K562 (cell line): ENCODE measurements around the gene PDZD2. TPM values are rescaled to one million over a fixed set of nuclear protein-coding genes. Genes with fewer than 3 reads are reported as not detected.

Source experiments
- ATAC-seq: fragments of 200-7000 bp; cut with Tn5 transposase; 3 replicates; pipeline ENCODE4 v1.9.1; 2020; ENCODE audit warnings: moderate library complexity
- BruUV-seq: library from RNA; stranded (reverse); fragments of 400-500 nt; replicated peaks from 2 replicates; lab custom pipeline; 2021; lab: Mats Ljungman, UMichigan
- CTCF ChIA-PET: fragments of 300-600 bp; formaldehyde crosslinking; extraction: SDS; loops from one replicate; lab custom pipeline; 2021; ENCODE audit warnings: low intra/inter-chr PET ratio; lab: Yijun Ruan, JAX
- POLR2A ChIA-PET: fragments of 300-600, 350-650 bp; sonication (Branson Sonifier 250); formaldehyde crosslinking; extraction: SDS; loops from one replicate; lab custom pipeline; 2021; ENCODE audit warnings: antibody characterized with exemption, inconsistent platforms; lab: Yijun Ruan, JAX
- DNase-seq, 4 experiments: peaks; one replicate each; pipeline versions ENCODE4 v3.0.0 to v3.0.0-alpha.2; 2011 to 2018; ENCODE audit warnings: low spot score in 3 of 4, mixed read lengths in 3 of 4; ENCODE audit errors: extremely low read depth in 1 of 4
- FAIRE-seq: peaks from 2 replicates; lab custom pipeline; 2011; peaks lifted over from hg19 to GRCh38; lab: Jason Lieb, UNC
- H2AFZ ChIP-seq: 2 replicates; pipeline ENCODE4 v1.6.0; 2011; ENCODE audit warnings: low read depth, low read length, control low read depth, inconsistent platforms
- H3K27ac ChIP-seq: fragments of 200-600 bp; 3 replicates; pipeline ENCODE4 v1.8.0; 2011; ENCODE audit warnings: low read depth, mild to moderate bottlenecking, control low read depth, inconsistent platforms, low read length, moderate library complexity, mixed read lengths; ENCODE audit errors: extremely low read depth
- H3K27me3 ChIP-seq, 2 experiments: fragments of 300-600 bp in 1 of 2; 2 replicates in 1 of 2; 3 replicates in 1 of 2; pipeline versions ENCODE4 v1.6.0 to v1.8.0; 2011; ENCODE audit warnings: inconsistent platforms in 2 of 2, low read length in 2 of 2, mild to moderate bottlenecking in 1 of 2, mixed read lengths in 1 of 2, moderate library complexity in 1 of 2; ENCODE audit not compliant: control insufficient read depth in 2 of 2, insufficient read depth in 2 of 2
- H3K36me3 ChIP-seq: fragments of 300-600 bp; 3 replicates; pipeline ENCODE4 v1.8.0; 2011; ENCODE audit warnings: mild to moderate bottlenecking, low read length, inconsistent platforms; ENCODE audit not compliant: control insufficient read depth, insufficient read depth
- H3K4me1 ChIP-seq, 2 experiments: fragments of 200-600 bp in 1 of 2; replicated peaks in 1 of 2; 2 replicates in 1 of 2; 3 replicates in 1 of 2; pipeline versions ENCODE4 v1.5.1 to v1.8.0; 2011; ENCODE audit warnings: inconsistent platforms in 2 of 2, low read length in 2 of 2, mild to moderate bottlenecking in 1 of 2, mixed read lengths in 1 of 2, moderate library complexity in 1 of 2; ENCODE audit not compliant: control insufficient read depth in 2 of 2, insufficient read depth in 2 of 2
- H3K4me2 ChIP-seq: 2 replicates; pipeline ENCODE4 v1.6.1; 2011; ENCODE audit warnings: low read length, control low read depth, inconsistent platforms, mixed read lengths; ENCODE audit not compliant: insufficient read depth
- H3K4me3 ChIP-seq: fragments of 200-600 bp; sonication (generic), shearing (Covaris generic); 2 replicates; pipeline ENCODE4 v1.5.1; 2016; ENCODE audit warnings: control low read depth, inconsistent platforms
- H3K79me2 ChIP-seq: fragments of 200-600 bp; 3 replicates; pipeline ENCODE4 v1.8.0; 2011; ENCODE audit warnings: low read length, inconsistent platforms; ENCODE audit not compliant: control insufficient read depth, insufficient read depth
- H3K9ac ChIP-seq, 2 experiments: 2 replicates each; pipeline versions ENCODE4 v1.6.0 to v1.6.1; 2011; ENCODE audit warnings: low read depth in 2 of 2, low read length in 2 of 2, control low read depth in 1 of 2, inconsistent platforms in 1 of 2, mild to moderate bottlenecking in 1 of 2, mixed read lengths in 1 of 2; ENCODE audit not compliant: insufficient read depth in 1 of 2
- H3K9me1 ChIP-seq: one replicate; pipeline ENCODE4 v1.6.0; 2011; ENCODE audit warnings: inconsistent platforms, mild to moderate bottlenecking, low read length, moderate library complexity; ENCODE audit not compliant: control insufficient read depth, insufficient read depth
- H3K9me3 ChIP-seq: replicated peaks from 2 replicates; pipeline ENCODE4 v1.5.1; 2011; ENCODE audit warnings: low read depth, low read length, inconsistent platforms; ENCODE audit not compliant: control insufficient read depth, insufficient read depth
- H4K20me1 ChIP-seq: replicated peaks from 2 replicates; pipeline ENCODE4 v1.6.1; 2011; ENCODE audit warnings: low read length, inconsistent platforms, mixed read lengths; ENCODE audit not compliant: control insufficient read depth, insufficient read depth
- BCOR ChIP-seq: fragments of 450-650 bp; IDR thresholded peaks from 2 replicates; pipeline ENCODE4 v1.6.1; 2016
- CSDE1 ChIP-seq, 2 experiments: fragments of 450-650 bp; IDR thresholded peaks; 2 replicates each; pipeline ENCODE4 v1.6.1; 2016; ENCODE audit warnings: mild to moderate bottlenecking in 1 of 2
- EP400 ChIP-seq: fragments of 450-650 bp; IDR thresholded peaks from 2 replicates; pipeline ENCODE4 v1.6.1; 2017; ENCODE audit warnings: antibody characterized with exemption, mild to moderate bottlenecking, moderate library complexity
- HIVEP1 ChIP-seq: fragments of 250-450 bp; sonication (Bioruptor Pico); IDR thresholded peaks from 2 replicates; pipeline ENCODE4 v1.4.0; 2020; ENCODE audit warnings: mild to moderate bottlenecking
- NONO ChIP-seq, 2 experiments: fragments of 200-400 bp in 1 of 2; fragments of 450-650 bp in 1 of 2; formaldehyde crosslinking in 1 of 2; IDR thresholded peaks; 2 replicates each; pipeline ENCODE4 v1.6.1; 2017; ENCODE audit warnings: low read depth in 2 of 2, mild to moderate bottlenecking in 2 of 2, moderate library complexity in 2 of 2, low read length in 1 of 2
- NR1H2 ChIP-seq: sonication (generic); formaldehyde crosslinking; IDR thresholded peaks from 2 replicates; pipeline ENCODE4 v1.4.0; 2020; ENCODE audit warnings: mild to moderate bottlenecking, missing genetic modification reagents
- PYGO2 ChIP-seq: fragments of 450-650 bp; IDR thresholded peaks from 2 replicates; pipeline ENCODE4 v1.6.1; 2016; ENCODE audit warnings: mild to moderate bottlenecking, missing genetic modification characterization, moderate library complexity, missing compliant biosample characterization
- RAD21 ChIP-seq, 2 experiments: fragments of 250-450 bp in 1 of 2; fragments of 450-650 bp in 1 of 2; sonication (Bioruptor Pico) in 1 of 2; formaldehyde crosslinking in 1 of 2; IDR thresholded peaks in 1 of 2; conservative IDR thresholded peaks in 1 of 2; 2 replicates each; pipeline versions ENCODE4 v1.4.0 to v1.8.0; 2020 to 2022; ENCODE audit warnings: mild to moderate bottlenecking in 2 of 2, moderate library complexity in 1 of 2
- SMARCC2 ChIP-seq: fragments of 450-650 bp; IDR thresholded peaks from 2 replicates; pipeline ENCODE4 v1.6.1; 2017; ENCODE audit warnings: antibody characterized with exemption, moderate library complexity, mild to moderate bottlenecking, low read depth
- SOX6 ChIP-seq: fragments of 450-650 bp; IDR thresholded peaks from 2 replicates; pipeline ENCODE4 v1.6.1; 2014; ENCODE audit warnings: mild to moderate bottlenecking
- USF2 ChIP-seq: sonication (generic); formaldehyde crosslinking; IDR thresholded peaks from 2 replicates; pipeline ENCODE4 v1.5.0; 2020; ENCODE audit warnings: missing genetic modification reagents
- YBX1 ChIP-seq: fragments of 450-650 bp; IDR thresholded peaks from 2 replicates; pipeline ENCODE4 v1.7.1; 2016; ENCODE audit warnings: mild to moderate bottlenecking
- ZNF282 ChIP-seq: sonication (generic); formaldehyde crosslinking; IDR thresholded peaks from 2 replicates; pipeline ENCODE4 v1.8.1; 2023; ENCODE audit warnings: missing genetic modification reagents
- ZNF740 ChIP-seq, 3 experiments: fragments of 200-800 bp in 1 of 3; sonication (Bioruptor generic) in 1 of 3; sonication (generic) in 1 of 3; formaldehyde crosslinking in 1 of 3; IDR thresholded peaks; 2 replicates each; pipeline versions ENCODE4 v1.6.1 to v1.8.0; 2016 to 2022; ENCODE audit warnings: mild to moderate bottlenecking in 2 of 3, missing compliant biosample characterization in 2 of 3, missing genetic modification characterization in 2 of 3, missing genetic modification reagents in 1 of 3
- WGBS: fragments of 100-300 bp; shearing (Covaris generic); methylation state at CpG from one replicate; pipeline ENCODE4 v1.1.6; 2016; ENCODE audit warnings: low coverage, mixed read lengths; ENCODE audit not compliant: insufficient coverage; ENCODE audit errors: missing lambda C conversion rate; 5-methylcytosine and 5-hydroxymethylcytosine counted together
- in situ Hi-C: fragments of 300-500 bp; cut with MboI; formaldehyde crosslinking; loops from 4 replicates; pipeline ENCODE4 v1.15.0; 2018; ENCODE audit warnings: inconsistent platforms, mixed read lengths
- intact Hi-C: fragments of 100-400 bp; cut with micrococcal nuclease; formaldehyde crosslinking; loops from 2 replicates; pipeline ENCODE4 v1.14.2; 2022
- polyA plus RNA-seq, 8 experiments: library from polyadenylated mRNA; depleted of rRNA in 4 of 8; stranded (reverse) in 5 of 8; unstranded in 3 of 8; fragments of >200 nt; fragmentation: Nextera tagmentation in 2 of 8; fragmentation: Illumina TruSeq in 1 of 8; extraction: Ambion mirVana in 2 of 8; extraction: Trizol in 1 of 8; gene quantifications; 2 replicates each; pipeline versions ENCODE4 v1.2.1 to v1.2.3, GENCODE V29; 2011 to 2014; ENCODE audit warnings: inconsistent platforms in 1 of 8, missing spikeins in 1 of 8
- total RNA-seq, 7 experiments: library from RNA; depleted of rRNA in 6 of 7; stranded (reverse); fragments of >200 nt in 6 of 7; fragmentation: Illumina TruSeq in 2 of 7; extraction: Trizol in 2 of 7; gene quantifications; 2 replicates each; pipeline versions ENCODE4 v1.2.1 to v1.2.3, GENCODE V29; 2011 to 2021; ENCODE audit warnings: low replicate concordance in 1 of 7

PDZD2 gene
- total and polyA plus RNA-seq, 9 of the 15 experiments (the other 6 are each of a cell fraction or from before 2014, with no cell fraction given), result 0.02 to 0.08 (median 0.04) TPM; not detected in 6

GRCh38 chr5:32089146-32090000, 450.4 kb downstream of the PDZD2 start:
- FAIRE-seq, result no peak
- no peak overlapping the region for H3K4me3 ChIP-seq
- no peak for TF ChIP-seq BCOR
- no peak for TF ChIP-seq ZNF740 (CRISPR knock-in tag; IDR thresholded peaks at IDR 0.05)
- no peak for TF ChIP-seq ZNF740 (tag; IDR thresholded peaks at IDR 0.05)
- no peak for TF ChIP-seq NR1H2 (CRISPR knock-in tag)
- TF ChIP-seq NONO (IDR thresholded peaks at IDR 0.05; ENCODE audit: low read depth in 2 of 2, low read length in 1 of 2), result no peak
- TF ChIP-seq YBX1, result no peak
- no peak for TF ChIP-seq HIVEP1 (CRISPR knock-in tag)
- TF ChIP-seq USF2 (CRISPR knock-in tag), result no peak
- TF ChIP-seq SOX6, result no peak
- no peak for TF ChIP-seq RAD21 (CRISPR knock-in tag; conservative IDR thresholded peaks at IDR 0.05 in 1 of 2, IDR thresholded peaks at IDR 0.05 in 1 of 2)
- TF ChIP-seq CSDE1 (IDR thresholded peaks at IDR 0.05), result no peak
- no peak for TF ChIP-seq ZNF282
- TF ChIP-seq SMARCC2, result no peak
- no peak for TF ChIP-seq EP400
- TF ChIP-seq PYGO2 (tag), result no peak
- TF ChIP-seq, all 486 proteins: peak for 0
- Histone ChIP-seq H3K9ac (no peak overlapping the region), H2AFZ (no peak overlapping the region), H3K27me3 (peaks cover 26 to 46% of the 10 kb centered on the region in 2 experiments), H3K36me3 (no peaks in the 10 kb centered on the region), H3K79me2 (no peaks in the 10 kb centered on the region), H3K4me2 (no peak overlapping the region), H3K9me1 (no peaks in the 10 kb centered on the region), H3K27ac (no peak overlapping the region), H4K20me1 (no peaks in the 10 kb centered on the region), H3K9me3 (no peaks in the 10 kb centered on the region), H3K4me1 (peaks cover 0 to 18% of the 10 kb centered on the region in 2 experiments; a peak in 2 of 5 replicates)
- no peak for DNase-seq
- CTCF ChIA-PET, result no interaction called here
- no peak for ATAC-seq
- POLR2A ChIA-PET, result interaction anchor here (0.7 kb wide), 1 partner anchor 693 kb away, joined by 3 read pairs; no protein-coding TSS in a partner anchor
- in situ Hi-C loops (loop anchor here (5.0 kb wide), 1 partner anchor 272 kb away; no protein-coding TSS in a partner anchor), intact Hi-C loops (loop anchor here (10.0 kb wide), 1 partner anchor 425 kb away; no protein-coding TSS in a partner anchor)
- BruUV-seq, result no TSS peak
- WGBS, result 36% methylated on average over 30 of the region's 30 CpGs
